HFF-Myc (cell line): Measurements from ENCODE around the gene STXBP4.

Experiments
- DNase-seq: peaks from one replicate; pipeline ENCODE4 v3.0.0-alpha.2; 2011; ENCODE audit warnings: low read depth; ENCODE audit errors: extremely low read depth
- H3K4me3 ChIP-seq: replicated peaks from 2 replicates; pipeline ENCODE4 v1.5.1; 2011; ENCODE audit warnings: low read depth, mild to moderate bottlenecking, control low read depth, low read length
- CTCF ChIP-seq: IDR thresholded peaks from 2 replicates; pipeline ENCODE4 v1.5.1; 2012; ENCODE audit warnings: mild to moderate bottlenecking, low read depth, low read length, control low read depth; ENCODE audit errors: missing control alignments

STXBP4 gene

GRCh38 chr17:55177855-55178217, 209.3 kb downstream of the STXBP4 start:
- no peak overlapping the region for H3K4me3 ChIP-seq
- TF ChIP-seq CTCF: no peak
- no peak for DNase-seq

- TF ChIP-seq CTCF: no peak
- DNase-seq: no peak
- H3K4me3 ChIP-seq: no peak overlapping the region
Observed at GRCh38 chr17:55186937-55187770, 218.6 kb downstream of the STXBP4 start.

DNA sequence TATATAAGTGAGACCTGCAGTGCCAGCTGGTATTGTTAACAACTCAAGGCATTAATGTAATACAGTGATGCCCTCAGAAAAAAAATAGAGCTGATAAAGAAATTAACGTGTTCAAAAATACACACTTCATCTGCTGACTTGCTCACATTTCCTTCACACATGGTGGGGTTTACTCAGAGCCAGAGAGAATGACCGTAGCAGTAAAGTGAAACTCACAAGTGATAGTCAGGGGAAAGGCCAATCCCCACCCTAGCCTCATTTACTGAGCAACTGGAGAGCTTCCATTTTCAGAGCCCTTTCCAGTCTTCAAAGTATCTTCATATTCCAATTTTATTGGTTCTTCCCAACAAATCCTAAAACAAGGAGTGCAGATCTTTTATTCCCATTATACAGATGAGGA, 222.2 kb downstream of the STXBP4 start:
- H3K4me3 ChIP-seq: no peak overlapping the region
- DNase-seq: no peak
- no peak for TF ChIP-seq CTCF

GRCh38 chr17:55198690-55199370, 230.3 kb downstream of the STXBP4 start:
- TF ChIP-seq CTCF: no peak

GRCh38 chr17:55200904-55201303, 232.3 kb downstream of the STXBP4 start:
- no peak overlapping the region for H3K4me3 ChIP-seq
- no peak for TF ChIP-seq CTCF
- no peak for DNase-seq

More at GRCh38 chr17:55198690-55199370, 230.3 kb downstream of the STXBP4 start:
- no peak overlapping the region for H3K4me3 ChIP-seq
- no peak for DNase-seq

GRCh38 chr17:55201308-55201932, 232.9 kb downstream of the STXBP4 start:
- no peak for TF ChIP-seq CTCF
- H3K4me3 ChIP-seq: no peak overlapping the region
- DNase-seq: no peak
